LNCAP (cell line): ENCODE results near the gene SRGAP3.

Experiments used
- TF ChIP-seq, protein P1 (sequence below): fragments of 450-650 bp; IDR thresholded peaks from 2 replicates; pipeline ENCODE4 v1.5.1; 2017; ENCODE audit warnings: mild to moderate bottlenecking

The SRGAP3 gene

DNA sequence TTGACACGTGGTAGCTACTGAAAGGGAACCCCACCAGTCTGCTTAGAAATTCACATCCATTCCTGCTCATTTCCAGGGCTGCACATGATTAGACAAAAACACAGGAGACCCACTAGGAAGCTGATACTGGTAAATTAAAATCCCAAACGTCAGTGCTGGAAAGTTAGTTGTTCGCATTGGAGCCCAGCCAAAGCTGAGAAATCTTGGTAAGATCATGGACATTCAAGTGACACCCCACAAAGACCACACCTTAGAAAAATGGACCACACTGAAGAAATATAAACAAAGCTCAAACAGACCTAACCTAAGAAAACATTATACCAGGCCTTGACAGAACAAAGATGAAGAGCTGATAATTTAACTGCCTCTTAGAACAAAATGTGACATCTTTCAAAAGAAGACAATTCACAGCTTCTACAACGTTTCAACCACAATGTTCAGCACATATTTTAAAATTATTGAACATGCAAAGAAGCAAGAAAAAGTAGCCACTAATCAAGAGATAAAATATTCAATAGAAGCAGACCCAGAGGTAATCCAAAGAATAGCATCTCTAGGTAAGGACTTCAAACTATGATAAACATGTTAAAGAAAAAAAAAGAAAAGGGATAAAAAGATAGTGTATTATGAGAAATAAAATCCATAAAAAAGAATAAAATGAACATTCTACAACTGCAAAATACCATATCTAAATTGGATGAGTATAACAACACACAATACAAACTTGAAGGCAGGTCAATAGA, 306.5 kb downstream of the SRGAP3 start:
- TF ChIP-seq, protein P1, sequence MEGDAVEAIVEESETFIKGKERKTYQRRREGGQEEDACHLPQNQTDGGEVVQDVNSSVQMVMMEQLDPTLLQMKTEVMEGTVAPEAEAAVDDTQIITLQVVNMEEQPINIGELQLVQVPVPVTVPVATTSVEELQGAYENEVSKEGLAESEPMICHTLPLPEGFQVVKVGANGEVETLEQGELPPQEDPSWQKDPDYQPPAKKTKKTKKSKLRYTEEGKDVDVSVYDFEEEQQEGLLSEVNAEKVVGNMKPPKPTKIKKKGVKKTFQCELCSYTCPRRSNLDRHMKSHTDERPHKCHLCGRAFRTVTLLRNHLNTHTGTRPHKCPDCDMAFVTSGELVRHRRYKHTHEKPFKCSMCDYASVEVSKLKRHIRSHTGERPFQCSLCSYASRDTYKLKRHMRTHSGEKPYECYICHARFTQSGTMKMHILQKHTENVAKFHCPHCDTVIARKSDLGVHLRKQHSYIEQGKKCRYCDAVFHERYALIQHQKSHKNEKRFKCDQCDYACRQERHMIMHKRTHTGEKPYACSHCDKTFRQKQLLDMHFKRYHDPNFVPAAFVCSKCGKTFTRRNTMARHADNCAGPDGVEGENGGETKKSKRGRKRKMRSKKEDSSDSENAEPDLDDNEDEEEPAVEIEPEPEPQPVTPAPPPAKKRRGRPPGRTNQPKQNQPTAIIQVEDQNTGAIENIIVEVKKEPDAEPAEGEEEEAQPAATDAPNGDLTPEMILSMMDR: no peak

DNA sequence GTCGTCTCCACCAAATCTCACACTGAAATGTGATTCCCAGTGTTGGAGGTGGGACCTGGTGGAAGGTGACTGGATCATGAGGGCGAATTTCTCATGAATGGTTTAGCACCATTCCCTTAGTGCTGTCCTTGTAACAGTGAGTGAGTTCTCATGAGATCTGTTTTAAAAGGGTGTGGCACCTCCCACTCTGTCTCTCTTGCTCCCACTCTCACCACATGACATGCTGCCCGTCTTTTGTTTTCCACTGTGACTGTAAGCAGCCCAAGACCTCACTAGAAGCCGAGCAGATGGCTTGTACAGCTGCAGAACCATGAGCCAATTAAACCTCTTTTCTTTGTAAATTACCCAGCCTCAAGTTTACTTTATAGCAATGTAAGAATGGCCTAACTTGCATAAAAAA, 307.3 kb downstream of the SRGAP3 start:
- TF ChIP-seq, protein P1: no peak

DNA sequence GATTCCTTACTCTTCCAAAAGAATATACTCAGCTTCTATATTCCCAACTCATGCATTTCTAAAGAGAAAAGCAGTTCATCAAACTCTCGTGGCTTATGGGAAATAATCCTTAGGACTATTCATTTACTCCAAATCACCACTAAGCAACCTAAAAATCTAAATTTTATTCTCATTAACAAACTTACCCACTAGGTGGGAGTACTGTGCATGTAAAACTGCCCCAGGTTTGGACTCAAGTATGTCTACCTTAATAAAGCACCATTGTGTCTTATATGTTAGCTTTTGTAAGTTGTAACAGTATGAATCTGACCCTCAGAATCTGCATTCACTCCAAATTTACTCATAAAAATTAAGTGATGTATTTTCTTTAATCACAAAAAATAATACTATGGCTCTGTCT, 311.4 kb downstream of the SRGAP3 start:
- TF ChIP-seq, protein P1: peak; percentile 51

DNA sequence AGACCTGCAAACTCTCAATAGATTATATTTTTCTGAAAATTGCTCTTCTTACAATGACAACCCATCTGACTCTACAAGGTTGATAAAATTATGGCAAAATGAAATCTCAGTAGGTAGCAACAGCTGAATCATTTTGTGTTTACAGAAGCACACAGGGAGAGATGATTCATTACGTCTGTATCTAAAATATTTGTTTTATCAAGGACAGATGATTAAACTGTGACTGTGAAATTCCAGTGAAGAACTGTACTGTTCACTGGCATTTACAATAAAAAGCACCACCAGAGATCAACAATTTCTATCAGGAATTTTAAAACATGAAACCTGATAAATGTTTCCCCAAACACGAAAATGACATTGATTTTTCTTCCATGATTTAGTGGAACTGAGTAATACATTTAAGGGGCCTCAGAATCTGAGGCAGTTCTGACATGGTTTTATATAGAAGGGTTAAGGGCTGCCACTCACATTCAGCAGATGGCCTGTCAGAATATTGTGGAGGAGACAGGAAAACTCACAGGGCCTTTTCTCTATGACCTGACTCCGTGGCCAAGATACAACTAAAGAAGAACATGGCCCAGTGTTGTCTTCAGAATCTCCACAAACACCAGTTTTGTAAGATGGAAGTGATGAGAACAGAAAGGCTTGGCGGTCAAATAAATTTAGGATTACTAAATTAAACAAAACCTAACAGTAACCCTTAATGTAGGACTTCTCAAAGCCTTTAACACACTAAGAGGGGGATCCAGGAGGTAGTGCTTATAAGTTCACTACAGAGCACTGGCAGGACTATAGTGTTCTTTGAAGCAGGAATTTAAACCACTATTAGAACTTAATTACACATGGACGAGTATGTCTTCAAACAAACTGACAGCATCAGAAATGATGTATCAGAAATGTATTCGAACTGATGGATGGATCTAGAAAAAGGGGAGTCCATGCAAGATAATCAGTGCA, 312.1 kb downstream of the SRGAP3 start:
- TF ChIP-seq, protein P1: no peak

DNA sequence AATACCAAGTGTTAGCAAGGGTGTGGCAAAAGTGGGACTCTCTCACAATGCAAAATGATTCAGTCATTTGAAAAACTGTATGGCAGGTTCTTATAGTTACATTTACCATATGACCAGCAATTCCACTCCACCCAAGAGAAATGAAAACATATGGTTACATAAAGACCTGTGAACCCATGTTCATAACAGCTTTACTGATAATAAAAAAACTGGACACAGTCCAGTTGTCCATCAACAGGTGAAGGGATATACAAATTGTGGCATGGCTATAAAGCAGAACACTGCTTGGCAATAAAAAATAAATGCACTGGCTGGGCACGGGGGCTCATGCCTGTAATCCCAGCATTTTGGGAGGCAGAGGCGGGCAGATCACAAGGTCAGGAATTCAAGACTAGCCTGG, 316.9 kb downstream of the SRGAP3 start:
- TF ChIP-seq, protein P1: no peak

DNA sequence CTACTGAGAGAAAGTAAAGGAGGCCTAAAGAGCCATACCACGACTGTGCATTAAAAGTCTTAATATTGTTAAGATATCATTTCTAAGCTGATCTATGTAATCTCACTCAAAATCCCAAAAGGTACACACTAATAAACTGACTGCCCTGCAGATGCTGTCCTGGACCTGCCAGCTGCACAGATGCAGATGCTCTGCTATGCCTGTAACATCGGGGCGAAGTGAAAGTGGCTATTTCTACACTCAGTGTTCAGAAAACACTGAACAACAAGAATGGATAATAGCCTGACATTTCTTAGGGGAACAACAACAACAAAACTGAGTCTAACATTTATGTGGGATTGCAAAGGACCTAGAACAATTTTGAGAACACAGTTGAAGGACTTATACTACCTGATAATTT, 318.1 kb downstream of the SRGAP3 start:
- TF ChIP-seq, protein P1: no peak
